ENCODE measurements around the gene ALMS1. TPM values are rescaled to one million over a fixed set of nuclear protein-coding genes. Genes with fewer than 3 reads are reported as not detected.

ALMS1 gene
- total and polyA plus RNA-seq, 2 of the 8 experiments (the other 6 are each of a cell fraction or from before 2014, with no cell fraction given) = 21.8 to 45.6 TPM

DNA sequence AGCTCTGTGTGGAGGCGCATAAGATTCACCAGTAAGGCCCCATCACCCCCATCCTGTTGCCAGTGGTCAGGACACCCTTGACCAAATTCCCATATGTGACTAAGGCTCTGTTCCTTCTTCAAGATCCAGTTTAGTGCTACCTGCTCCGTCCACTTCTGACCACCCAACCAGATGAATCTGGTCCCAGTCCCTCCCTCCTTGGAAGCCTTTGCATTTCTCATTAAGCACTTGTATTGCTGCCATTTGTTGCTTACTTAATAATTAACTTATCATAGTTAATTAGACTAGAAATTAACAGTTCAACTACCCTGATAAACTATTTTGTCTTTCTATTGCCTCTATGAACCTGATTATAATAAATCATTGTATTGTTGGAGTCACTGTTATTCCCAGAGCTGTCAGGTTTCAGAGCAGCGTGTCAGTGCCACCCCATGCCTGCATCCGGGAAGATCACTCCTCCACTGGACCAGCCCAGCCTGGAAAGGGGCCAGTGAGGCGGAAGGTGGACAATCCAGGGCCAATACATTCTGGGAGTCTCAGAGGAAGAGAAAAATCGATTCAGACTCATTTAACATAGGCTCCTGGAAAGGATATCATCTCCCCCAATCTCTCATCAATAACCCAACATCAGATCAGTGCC is 266.1 kb downstream of the ALMS1 start:
- no peaks in the 10 kb centered on the region for H4K20me1 ChIP-seq (replicated peaks in 1 of 2; ENCODE audit: control insufficient read depth in 1 of 2, insufficient read depth in 2 of 2, low read length in 2 of 2)
- no peak overlapping the region for H3K4ac ChIP-seq (replicated peaks; ENCODE audit: insufficient read length, low read depth, low read length)
- H3K27me3 ChIP-seq (replicated peaks in 1 of 4; ENCODE audit: control insufficient read depth in 3 of 4, extremely low read depth in 1 of 4, insufficient read depth in 3 of 4, low read length in 3 of 4) = no peaks in the 10 kb centered on the region
- H2BK5ac ChIP-seq (ENCODE audit: low read depth, low read length) = no peak overlapping the region
- FAIRE-seq = no peak
- no peak overlapping the region for H3K27ac ChIP-seq (ENCODE audit: low read depth, low read length)
- no peak overlapping the region for H3K4me2 ChIP-seq (ENCODE audit: insufficient read depth in 1 of 2, low read depth in 2 of 2, low read length in 2 of 2)
- no peaks in the 10 kb centered on the region for H3K23me2 ChIP-seq (ENCODE audit: low read depth, low read length)
- H4K91ac ChIP-seq (replicated peaks; ENCODE audit: insufficient read length, low read length) = no peak overlapping the region
- H3K79me1 ChIP-seq (ENCODE audit: low read depth, low read length) = no peaks in the 10 kb centered on the region
- no peak overlapping the region for H2BK120ac ChIP-seq (replicated peaks; ENCODE audit: low read depth, low read length)
- H2BK20ac ChIP-seq (ENCODE audit: low read length) = no peak overlapping the region
- 83% methylated on average over 6 of the region's 6 CpGs; no CpG with 5 or more reads in 1 of the 2 experiments for WGBS, 2 experiments (ENCODE audit: extremely low coverage in 1 of 2, insufficient coverage in 1 of 2, insufficient read length in 1 of 2, insufficient replicate concordance in 2 of 2, low coverage in 1 of 2, low lambda C conversion rate in 2 of 2, missing lambda C conversion rate in 1 of 2)
- no peaks in the 10 kb centered on the region for H3K4me1 ChIP-seq (replicated peaks in 1 of 4; ENCODE audit: control insufficient read depth in 3 of 4, insufficient read depth in 4 of 4, low read length in 3 of 4)
- ChIA-PET CTCF (ENCODE audit: partially characterized antibody) (interaction anchor here (1.0 to 1.3 kb wide), 2 partner anchors 28 to 42 kb away, joined by 3 to 5 read pairs; no protein-coding TSS in a partner anchor), POLR2A (ENCODE audit: partially characterized antibody) (no interaction called here)
- no peak overlapping the region for H2BK15ac ChIP-seq (ENCODE audit: low read length)
- no peak overlapping the region for H3K14ac ChIP-seq (ENCODE audit: insufficient read length)
- H3K36me3 ChIP-seq (ENCODE audit: control insufficient read depth in 2 of 4, insufficient read depth in 4 of 4, low read length in 3 of 4) = no peaks in the 10 kb centered on the region
- H2AFZ ChIP-seq (ENCODE audit: low read length) = no peak overlapping the region
- H3K79me2 ChIP-seq (ENCODE audit: control insufficient read depth in 1 of 2, insufficient read depth in 2 of 2, low read length in 2 of 2) = no peaks in the 10 kb centered on the region
- peaks cover 12 to 13% of the 10 kb centered on the region in 2 experiments for H3K9me3 ChIP-seq (ENCODE audit: insufficient read depth in 2 of 2, low read depth in 1 of 2, low read length in 1 of 2)
- H3K56ac ChIP-seq (replicated peaks; ENCODE audit: insufficient read length, low read depth, low read length) = no peak overlapping the region
- H2AK5ac ChIP-seq (ENCODE audit: low read depth, low read length) = no peak overlapping the region
- no peak overlapping the region for H4K5ac ChIP-seq (ENCODE audit: insufficient read length, low read depth, low read length)
- no peak overlapping the region for H3K18ac ChIP-seq (ENCODE audit: extremely low read depth, low read length)
- H3K4me3 ChIP-seq (ENCODE audit: extremely low read depth in 1 of 4, insufficient read depth in 2 of 4, low read depth in 3 of 4, low read length in 4 of 4) = no peak overlapping the region
- H3K23ac ChIP-seq (ENCODE audit: insufficient read length) = no peak overlapping the region
- no peak for DNase-seq (ENCODE audit: low read depth in 1 of 2, low spot score in 2 of 2)
- no peak overlapping the region for H4K8ac ChIP-seq (ENCODE audit: extremely low read depth, insufficient read depth, low read length)
- no peak overlapping the region for H3K9ac ChIP-seq (replicated peaks in 1 of 4; ENCODE audit: extremely low read depth in 1 of 4, low read depth in 3 of 4, low read length in 3 of 4)
- H2BK12ac ChIP-seq (ENCODE audit: low read depth, low read length) = no peak overlapping the region
- TF ChIP-seq GABPA (IDR thresholded peaks at IDR 0.05; ENCODE audit: borderline replicate concordance, insufficient read depth, low read length) (no peak), TAF1 (IDR thresholded peaks at IDR 0.05; ENCODE audit: low read depth, low read length) (no peak), SRF (IDR thresholded peaks at IDR 0.05; ENCODE audit: low read depth, low read length) (no peak), CBX8 (IDR thresholded peaks at IDR 0.05; ENCODE audit: borderline replicate concordance, low read depth, low read length) (no peak), RNF2 (IDR thresholded peaks at IDR 0.05; ENCODE audit: borderline replicate concordance, low read depth, low read length, missing control alignments, poor library complexity, severe bottlenecking) (no peak), MAFK (IDR thresholded peaks at IDR 0.05; ENCODE audit: low read depth, low read length) (no peak), ZNF274 (IDR thresholded peaks at IDR 0.05; ENCODE audit: borderline replicate concordance, extremely low read depth, low read length) (no peak), TCF12 (IDR thresholded peaks at IDR 0.05; ENCODE audit: low read depth, low read length) (no peak), EGR1 (IDR thresholded peaks at IDR 0.05; ENCODE audit: borderline replicate concordance, low read depth, low read length) (no peak), NRF1 (IDR thresholded peaks at IDR 0.05; ENCODE audit: low read depth, low read length) (no peak), CHD1 (IDR thresholded peaks at IDR 0.05; ENCODE audit: low read depth, low read length) (no peak), SUZ12 (IDR thresholded peaks at IDR 0.05; ENCODE audit: low read length) (no peak)
- TF ChIP-seq, protein P1, sequence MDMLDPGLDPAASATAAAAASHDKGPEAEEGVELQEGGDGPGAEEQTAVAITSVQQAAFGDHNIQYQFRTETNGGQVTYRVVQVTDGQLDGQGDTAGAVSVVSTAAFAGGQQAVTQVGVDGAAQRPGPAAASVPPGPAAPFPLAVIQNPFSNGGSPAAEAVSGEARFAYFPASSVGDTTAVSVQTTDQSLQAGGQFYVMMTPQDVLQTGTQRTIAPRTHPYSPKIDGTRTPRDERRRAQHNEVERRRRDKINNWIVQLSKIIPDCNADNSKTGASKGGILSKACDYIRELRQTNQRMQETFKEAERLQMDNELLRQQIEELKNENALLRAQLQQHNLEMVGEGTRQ (IDR thresholded peaks at IDR 0.05; ENCODE audit: low read length) = no peak
